Calu3 (cell line): ENCODE data around the gene RAI14. TPM values are rescaled to one million over a fixed set of nuclear protein-coding genes. Genes with fewer than 3 reads are reported as not detected.

Experiments
- BruUV-seq: library from RNA; stranded (reverse); fragments of 400-500 nt; replicated peaks from 2 replicates; lab custom pipeline; 2021; lab: Mats Ljungman, UMichigan
- CTCF ChIA-PET: fragments of 300-600 bp; sonication (Branson Sonifier 250); formaldehyde crosslinking; loops from one replicate; lab custom pipeline; 2022; ENCODE audit warnings: antibody characterized with exemption; lab: Charles Lee
- DNase-seq: peaks from one replicate; pipeline ENCODE4 v3.0.0; 2022
- H3K27ac Mint-ChIP-seq: one replicate; pipeline ENCODE4 v1.8.0; 2022; ENCODE audit warnings: mixed read lengths; ENCODE audit not compliant: unreplicated experiment
- H3K27me3 Mint-ChIP-seq: one replicate; pipeline ENCODE4 v1.8.0; 2022; ENCODE audit warnings: mixed read lengths; ENCODE audit not compliant: unreplicated experiment
- H3K36me3 Mint-ChIP-seq: one replicate; pipeline ENCODE4 v1.8.0; 2022; ENCODE audit warnings: mild to moderate bottlenecking, moderate library complexity, mixed read lengths; ENCODE audit not compliant: insufficient read depth, unreplicated experiment
- H3K4me1 Mint-ChIP-seq: one replicate; pipeline ENCODE4 v1.8.0; 2022; ENCODE audit warnings: mild to moderate bottlenecking, low read depth, mixed read lengths; ENCODE audit not compliant: unreplicated experiment
- H3K4me3 Mint-ChIP-seq: one replicate; pipeline ENCODE4 v1.8.0; 2022; ENCODE audit warnings: mild to moderate bottlenecking, low read depth, moderate library complexity, mixed read lengths; ENCODE audit not compliant: unreplicated experiment
- H3K9me3 Mint-ChIP-seq: one replicate; pipeline ENCODE4 v1.8.0; 2022; ENCODE audit warnings: low read depth, mixed read lengths; ENCODE audit not compliant: unreplicated experiment
- CTCF ChIP-seq: fragments of 200-600 bp; IDR thresholded peaks from one replicate; pipeline ENCODE4 v1.8.0; 2022; ENCODE audit warnings: antibody characterized with exemption; ENCODE audit not compliant: unreplicated experiment
- intact Hi-C: fragments of 100-400 bp; cut with micrococcal nuclease; formaldehyde crosslinking; loops from one replicate; pipeline ENCODE4 v1.10.0; 2022; ENCODE audit not compliant: unreplicated experiment
- total RNA-seq: library from RNA; stranded (reverse); gene quantifications from 2 replicates; pipeline ENCODE4 v1.2.3, GENCODE V29; 2022

Gene RAI14
- total RNA-seq, 1 experiment from 2014 or later, result 84.3 TPM

GRCh38 chr5:34660444-34660843, 4.3 kb downstream of the RAI14 start:
- no TSS peak for BruUV-seq
- TF ChIP-seq CTCF, result no peak
- DNase-seq, result peak; percentile 11
- Mint-ChIP-seq H3K9me3 (no peaks in the 10 kb centered on the region), H3K27ac (no peak overlapping the region), H3K4me1 (peaks cover 21% of the 10 kb centered on the region), H3K27me3 (no peaks in the 10 kb centered on the region), H3K4me3 (no peak overlapping the region), H3K36me3 (peaks cover 38% of the 10 kb centered on the region)
- intact Hi-C loops, result no loop called here
- CTCF ChIA-PET, result interaction anchor here (0.5 to 0.7 kb wide), 4 partner anchors 58 to 1322 kb away, joined by 4 to 10 read pairs (median 6); no protein-coding TSS in a partner anchor

- TF ChIP-seq CTCF, result no peak
- Mint-ChIP-seq H3K9me3 (no peaks in the 10 kb centered on the region), H3K36me3 (peaks cover 7% of the 10 kb centered on the region), H3K27me3 (no peaks in the 10 kb centered on the region), H3K4me3 (no peak overlapping the region), H3K4me1 (peaks cover 13% of the 10 kb centered on the region), H3K27ac (no peak overlapping the region)
- CTCF ChIA-PET, result no interaction called here
- intact Hi-C loops, result no loop called here
- BruUV-seq, result no TSS peak
- no peak for DNase-seq
These were observed 7.8 kb downstream of the RAI14 start for GRCh38 chr5:34663771-34664496.

- no peak overlapping the region for H3K4me3 Mint-ChIP-seq
- no peaks in the 10 kb centered on the region for H3K9me3 Mint-ChIP-seq
- intact Hi-C loops, result no loop called here
- H3K36me3 Mint-ChIP-seq, result no peaks in the 10 kb centered on the region
- DNase-seq, result no peak
- no TSS peak for BruUV-seq
- H3K27ac Mint-ChIP-seq, result no peak overlapping the region
- no peaks in the 10 kb centered on the region for H3K27me3 Mint-ChIP-seq
- peaks cover 13% of the 10 kb centered on the region for H3K4me1 Mint-ChIP-seq
- CTCF ChIA-PET, result no interaction called here
- no peak for TF ChIP-seq CTCF
These were observed 10.4 kb downstream of the RAI14 start for GRCh38 chr5:34666392-34667080.

- H3K4me3 Mint-ChIP-seq, result no peak overlapping the region
- no peak for DNase-seq
- H3K27ac Mint-ChIP-seq, result no peak overlapping the region
- CTCF ChIA-PET, result no interaction called here
- H3K4me1 Mint-ChIP-seq, result peaks cover 19% of the 10 kb centered on the region
- no peak for TF ChIP-seq CTCF
- intact Hi-C loops, result no loop called here
- no peaks in the 10 kb centered on the region for H3K36me3 Mint-ChIP-seq
- BruUV-seq, result no TSS peak
- no peaks in the 10 kb centered on the region for H3K27me3 Mint-ChIP-seq
- no peaks in the 10 kb centered on the region for H3K9me3 Mint-ChIP-seq
These were observed 11.6 kb downstream of the RAI14 start for GRCh38 chr5:34667705-34668104.
